ENCODE measurements around the gene SFMBT1.

GRCh38 chr3:52882377-52882776 is 163.5 kb downstream of the SFMBT1 start:
- TF ChIP-seq CTCF (IDR thresholded peaks at IDR 0.05; ENCODE audit: insufficient read depth, low read depth, low read length), result no peak
- TF ChIP-seq EZH2 (IDR thresholded peaks at IDR 0.05; ENCODE audit: insufficient read depth, low read length), result no peak
